ENCODE data around the gene RAB13.

RAB13 gene

GRCh38 chr1:153944005-153944826 is 41.9 kb downstream of the RAB13 start:
- TF ChIP-seq EP300 (IDR thresholded peaks at IDR 0.05; ENCODE audit: borderline replicate concordance) (no peak), YY1 (IDR thresholded peaks at IDR 0.05; ENCODE audit: low read depth) (no peak), CREB1 (IDR thresholded peaks at IDR 0.05; ENCODE audit: low read depth) (0 out of 2 replicates have a peak, but pooled peaks have one; percentile 22), NFIC (IDR thresholded peaks at IDR 0.05) (no peak), EGR1 (IDR thresholded peaks at IDR 0.05) (no peak), TAF1 (IDR thresholded peaks at IDR 0.05; ENCODE audit: low read depth) (no peak), TEAD4 (IDR thresholded peaks at IDR 0.05) (no peak)

GRCh38 chr1:153942766-153943549 is 43.2 kb downstream of the RAB13 start:
- TF ChIP-seq CEBPB (IDR thresholded peaks at IDR 0.05) (no peak), YY1 (IDR thresholded peaks at IDR 0.05; ENCODE audit: low read depth) (no peak), EP300 (IDR thresholded peaks at IDR 0.05; ENCODE audit: borderline replicate concordance) (no peak), TCF12 (IDR thresholded peaks at IDR 0.05; ENCODE audit: low read depth) (no peak), TEAD4 (IDR thresholded peaks at IDR 0.05) (no peak), NFIC (IDR thresholded peaks at IDR 0.05) (no peak), EGR1 (IDR thresholded peaks at IDR 0.05) (no peak), TAF1 (IDR thresholded peaks at IDR 0.05; ENCODE audit: low read depth) (no peak), FOXM1 (IDR thresholded peaks at IDR 0.05; ENCODE audit: borderline replicate concordance, low read depth) (no peak), CREB1 (IDR thresholded peaks at IDR 0.05; ENCODE audit: low read depth) (no peak), RAD21 (IDR thresholded peaks at IDR 0.05; ENCODE audit: low read depth) (no peak)
- TF ChIP-seq, protein P1, sequence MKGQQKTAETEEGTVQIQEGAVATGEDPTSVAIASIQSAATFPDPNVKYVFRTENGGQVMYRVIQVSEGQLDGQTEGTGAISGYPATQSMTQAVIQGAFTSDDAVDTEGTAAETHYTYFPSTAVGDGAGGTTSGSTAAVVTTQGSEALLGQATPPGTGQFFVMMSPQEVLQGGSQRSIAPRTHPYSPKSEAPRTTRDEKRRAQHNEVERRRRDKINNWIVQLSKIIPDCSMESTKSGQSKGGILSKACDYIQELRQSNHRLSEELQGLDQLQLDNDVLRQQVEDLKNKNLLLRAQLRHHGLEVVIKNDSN (IDR thresholded peaks at IDR 0.05) = no peak
- TF ChIP-seq, protein P2, sequence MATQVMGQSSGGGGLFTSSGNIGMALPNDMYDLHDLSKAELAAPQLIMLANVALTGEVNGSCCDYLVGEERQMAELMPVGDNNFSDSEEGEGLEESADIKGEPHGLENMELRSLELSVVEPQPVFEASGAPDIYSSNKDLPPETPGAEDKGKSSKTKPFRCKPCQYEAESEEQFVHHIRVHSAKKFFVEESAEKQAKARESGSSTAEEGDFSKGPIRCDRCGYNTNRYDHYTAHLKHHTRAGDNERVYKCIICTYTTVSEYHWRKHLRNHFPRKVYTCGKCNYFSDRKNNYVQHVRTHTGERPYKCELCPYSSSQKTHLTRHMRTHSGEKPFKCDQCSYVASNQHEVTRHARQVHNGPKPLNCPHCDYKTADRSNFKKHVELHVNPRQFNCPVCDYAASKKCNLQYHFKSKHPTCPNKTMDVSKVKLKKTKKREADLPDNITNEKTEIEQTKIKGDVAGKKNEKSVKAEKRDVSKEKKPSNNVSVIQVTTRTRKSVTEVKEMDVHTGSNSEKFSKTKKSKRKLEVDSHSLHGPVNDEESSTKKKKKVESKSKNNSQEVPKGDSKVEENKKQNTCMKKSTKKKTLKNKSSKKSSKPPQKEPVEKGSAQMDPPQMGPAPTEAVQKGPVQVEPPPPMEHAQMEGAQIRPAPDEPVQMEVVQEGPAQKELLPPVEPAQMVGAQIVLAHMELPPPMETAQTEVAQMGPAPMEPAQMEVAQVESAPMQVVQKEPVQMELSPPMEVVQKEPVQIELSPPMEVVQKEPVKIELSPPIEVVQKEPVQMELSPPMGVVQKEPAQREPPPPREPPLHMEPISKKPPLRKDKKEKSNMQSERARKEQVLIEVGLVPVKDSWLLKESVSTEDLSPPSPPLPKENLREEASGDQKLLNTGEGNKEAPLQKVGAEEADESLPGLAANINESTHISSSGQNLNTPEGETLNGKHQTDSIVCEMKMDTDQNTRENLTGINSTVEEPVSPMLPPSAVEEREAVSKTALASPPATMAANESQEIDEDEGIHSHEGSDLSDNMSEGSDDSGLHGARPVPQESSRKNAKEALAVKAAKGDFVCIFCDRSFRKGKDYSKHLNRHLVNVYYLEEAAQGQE (IDR thresholded peaks at IDR 0.05; ENCODE audit: low read depth) = no peak
- TF ChIP-seq, protein P3, sequence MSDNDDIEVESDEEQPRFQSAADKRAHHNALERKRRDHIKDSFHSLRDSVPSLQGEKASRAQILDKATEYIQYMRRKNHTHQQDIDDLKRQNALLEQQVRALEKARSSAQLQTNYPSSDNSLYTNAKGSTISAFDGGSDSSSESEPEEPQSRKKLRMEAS (IDR thresholded peaks at IDR 0.05) = no peak

GRCh38 chr1:153941826-153942725 is 44.1 kb downstream of the RAB13 start:
- no peak for TF ChIP-seq FOXM1 (IDR thresholded peaks at IDR 0.05; ENCODE audit: borderline replicate concordance, low read depth)
- TF ChIP-seq, protein P1 (IDR thresholded peaks at IDR 0.05) = no peak
- no peak for TF ChIP-seq ZBTB7A (IDR thresholded peaks at IDR 0.05; ENCODE audit: low read depth)
- TF ChIP-seq NFIC (IDR thresholded peaks at IDR 0.05) = no peak
- TF ChIP-seq TAF1 (IDR thresholded peaks at IDR 0.05; ENCODE audit: low read depth) = no peak
- TF ChIP-seq CREB1 (IDR thresholded peaks at IDR 0.05; ENCODE audit: low read depth) = no peak
- no peak for TF ChIP-seq RAD21 (IDR thresholded peaks at IDR 0.05; ENCODE audit: low read depth)
- TF ChIP-seq TEAD4 (IDR thresholded peaks at IDR 0.05) = no peak
- no peak for TF ChIP-seq TCF12 (IDR thresholded peaks at IDR 0.05; ENCODE audit: low read depth)
- TF ChIP-seq EP300 (IDR thresholded peaks at IDR 0.05; ENCODE audit: borderline replicate concordance) = no peak
- TF ChIP-seq, protein P3 (IDR thresholded peaks at IDR 0.05) = no peak
- no peak for TF ChIP-seq YY1 (IDR thresholded peaks at IDR 0.05; ENCODE audit: low read depth)
- TF ChIP-seq EGR1 (IDR thresholded peaks at IDR 0.05) = no peak
- TF ChIP-seq, protein P2 (IDR thresholded peaks at IDR 0.05; ENCODE audit: low read depth) = no peak
- no peak for TF ChIP-seq CEBPB (IDR thresholded peaks at IDR 0.05)

- TF ChIP-seq TAF1 (IDR thresholded peaks at IDR 0.05; ENCODE audit: low read depth) (no peak), EP300 (IDR thresholded peaks at IDR 0.05; ENCODE audit: borderline replicate concordance) (no peak), TCF12 (IDR thresholded peaks at IDR 0.05; ENCODE audit: low read depth) (no peak), CEBPB (IDR thresholded peaks at IDR 0.05) (no peak), YY1 (IDR thresholded peaks at IDR 0.05; ENCODE audit: low read depth) (no peak), NFIC (IDR thresholded peaks at IDR 0.05) (no peak), EGR1 (IDR thresholded peaks at IDR 0.05) (no peak), CREB1 (IDR thresholded peaks at IDR 0.05; ENCODE audit: low read depth) (no peak)
- TF ChIP-seq, protein P1 (IDR thresholded peaks at IDR 0.05) = no peak
- TF ChIP-seq, protein P2 (IDR thresholded peaks at IDR 0.05; ENCODE audit: low read depth) = no peak
These were observed 45.4 kb downstream of the RAB13 start for GRCh38 chr1:153940756-153941155.
